KOPT-K1 (cell line): ENCODE data around the gene DHRS12.

ENCODE experiments used
- H3K27ac ChIP-seq: fragments of 200-600 bp; sonication (generic); 2 replicates; pipeline ENCODE4 v1.5.1; 2016; ENCODE audit warnings: antibody characterized with exemption, mild to moderate bottlenecking, low read depth, low read length; ENCODE audit not compliant: poor library complexity, severe bottlenecking
- H3K36me3 ChIP-seq: fragments of 200-600 bp; sonication (generic); 2 replicates; pipeline ENCODE4 v1.5.1; 2017; ENCODE audit warnings: antibody characterized with exemption, mild to moderate bottlenecking, low read length, moderate library complexity; ENCODE audit not compliant: insufficient read depth
- H3K9me3 ChIP-seq: fragments of 200-600 bp; sonication (generic); 2 replicates; pipeline ENCODE4 v1.5.1; 2017; ENCODE audit warnings: antibody characterized with exemption, low read length, mild to moderate bottlenecking; ENCODE audit not compliant: insufficient read depth, poor library complexity, severe bottlenecking

Gene DHRS12, protein sequence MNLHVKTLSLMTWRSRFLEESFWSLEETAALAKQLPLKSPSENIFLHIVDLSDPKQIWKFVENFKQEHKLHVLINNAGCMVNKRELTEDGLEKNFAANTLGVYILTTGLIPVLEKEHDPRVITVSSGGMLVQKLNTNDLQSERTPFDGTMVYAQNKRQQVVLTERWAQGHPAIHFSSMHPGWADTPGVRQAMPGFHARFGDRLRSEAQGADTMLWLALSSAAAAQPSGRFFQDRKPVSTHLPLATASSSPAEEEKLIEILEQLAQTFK

DNA sequence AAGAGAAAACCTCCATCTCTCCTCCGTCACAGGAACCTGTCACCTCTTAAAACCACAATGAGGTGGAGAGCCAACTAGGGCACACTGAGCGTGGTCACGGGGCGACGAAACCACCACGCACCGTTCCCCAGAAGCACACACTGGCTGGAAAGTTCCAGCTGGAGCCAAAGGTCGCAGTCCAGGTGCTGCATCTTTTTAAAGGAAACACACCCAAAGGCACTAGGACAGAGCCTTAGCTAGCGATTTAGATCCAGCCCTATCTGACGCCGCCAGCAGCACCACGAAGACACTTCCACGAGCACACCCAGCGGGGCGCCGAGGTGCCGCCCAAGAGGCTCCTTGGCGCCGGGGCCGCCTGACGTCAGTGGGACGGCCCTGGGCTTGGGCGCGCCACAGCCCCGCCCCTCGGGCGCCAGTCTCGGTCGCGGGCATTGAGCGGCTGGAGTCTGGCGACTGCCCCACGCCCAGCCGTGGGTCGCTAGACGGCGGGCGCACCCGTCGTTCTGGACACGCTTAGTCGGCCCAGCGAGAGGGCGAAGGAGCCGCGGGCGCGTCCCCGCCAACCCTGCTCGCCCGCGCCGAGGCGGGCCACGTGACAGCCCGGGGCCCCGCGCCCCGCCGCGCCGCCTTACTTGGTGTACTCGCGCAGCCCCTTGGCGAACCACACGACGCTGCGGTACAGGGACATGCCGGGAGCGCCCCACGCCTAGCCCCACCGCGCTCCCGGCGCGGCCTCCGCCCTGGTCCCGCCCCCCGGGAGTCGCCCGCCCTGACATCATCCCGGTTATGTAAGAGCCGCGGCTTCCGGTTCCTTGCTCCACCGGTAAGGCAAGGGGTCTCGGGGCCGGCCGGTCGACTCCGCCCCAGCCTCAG is at the start of gene DHRS12:
Gene DHRS12 (minus strand): TSS at position 742 of the 873 bp plus-strand sequence. CDS start 4,504 bp downstream, outside the sequence.
- H3K36me3 ChIP-seq: no peaks in the 10 kb centered on the region

DNA sequence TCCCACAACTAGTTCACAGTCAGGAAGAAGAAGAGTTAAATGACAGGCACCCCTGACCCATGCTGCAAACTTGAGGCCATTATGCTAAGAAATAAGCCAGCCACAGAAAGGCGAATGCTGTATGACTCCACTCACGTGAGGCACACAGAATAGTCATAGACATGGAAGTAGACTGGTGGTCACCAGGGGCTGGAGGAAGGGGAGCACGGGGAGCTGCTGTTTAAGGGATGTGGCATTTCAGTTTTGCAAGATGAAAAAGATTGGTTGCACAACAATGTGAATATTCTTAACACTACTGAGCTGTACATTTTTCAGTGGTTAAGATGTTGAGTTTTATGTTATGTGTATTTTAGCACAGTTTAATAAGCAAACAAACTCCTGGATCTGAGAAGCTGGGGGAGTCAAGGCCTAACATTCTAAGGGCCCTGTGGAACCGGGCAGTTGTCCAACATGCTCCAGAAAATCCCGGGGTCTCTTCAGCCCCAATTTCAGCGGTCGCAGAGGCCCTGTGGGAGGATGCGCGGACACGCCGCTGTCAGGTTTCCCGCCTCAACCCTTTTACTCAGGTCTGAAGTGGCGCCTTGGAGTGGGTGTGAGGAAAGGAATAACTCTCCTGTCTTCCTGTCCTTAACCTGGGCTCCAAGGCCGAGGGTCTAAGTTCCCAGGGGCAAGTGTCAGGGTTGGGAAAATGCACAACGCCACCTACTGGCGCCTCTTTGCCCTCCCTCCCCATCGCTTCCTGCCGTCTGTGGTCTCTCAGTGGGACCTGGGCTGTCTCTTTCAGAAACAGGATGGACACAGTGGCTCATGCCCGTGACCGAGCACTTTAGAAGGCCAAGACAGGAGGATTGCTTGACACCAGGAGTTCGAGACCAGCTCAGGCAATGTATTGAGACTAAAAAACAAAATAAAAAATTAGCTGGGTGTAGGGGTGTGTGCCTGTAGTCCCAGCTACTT is 45.5 kb upstream of the DHRS12 start:
- Histone ChIP-seq H3K36me3 (no peaks in the 10 kb centered on the region), H3K9me3 (no peaks in the 10 kb centered on the region), H3K27ac (no peak overlapping the region)

More for the DNA sequence above, at the start of gene DHRS12:
- Histone ChIP-seq H3K27ac (peak within 1 kb of the TSS; percentile 80), H3K9me3 (no peaks in the 10 kb centered on the region)

DNA sequence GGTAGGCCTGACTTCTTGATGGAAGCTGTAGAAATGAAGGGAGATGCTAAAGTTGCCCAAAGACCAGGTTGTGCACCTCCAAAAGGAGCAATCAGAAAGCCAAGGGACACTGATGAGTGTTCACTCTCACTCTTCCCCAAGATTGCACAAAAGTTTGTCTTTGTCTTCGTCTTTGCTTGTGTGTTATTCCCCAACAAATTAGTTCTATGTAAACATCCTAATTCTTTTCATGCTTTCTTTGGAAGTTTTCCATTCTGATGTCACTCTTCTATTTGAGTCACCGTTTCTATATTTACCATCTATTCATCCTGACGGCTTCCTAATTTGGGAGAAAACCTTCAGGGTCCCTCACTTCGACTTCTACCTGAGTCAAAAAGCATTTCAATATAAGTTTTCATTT is 44.7 kb upstream of the DHRS12 start:
- Histone ChIP-seq H3K36me3 (no peaks in the 10 kb centered on the region), H3K9me3 (no peaks in the 10 kb centered on the region), H3K27ac (no peak overlapping the region)

DNA sequence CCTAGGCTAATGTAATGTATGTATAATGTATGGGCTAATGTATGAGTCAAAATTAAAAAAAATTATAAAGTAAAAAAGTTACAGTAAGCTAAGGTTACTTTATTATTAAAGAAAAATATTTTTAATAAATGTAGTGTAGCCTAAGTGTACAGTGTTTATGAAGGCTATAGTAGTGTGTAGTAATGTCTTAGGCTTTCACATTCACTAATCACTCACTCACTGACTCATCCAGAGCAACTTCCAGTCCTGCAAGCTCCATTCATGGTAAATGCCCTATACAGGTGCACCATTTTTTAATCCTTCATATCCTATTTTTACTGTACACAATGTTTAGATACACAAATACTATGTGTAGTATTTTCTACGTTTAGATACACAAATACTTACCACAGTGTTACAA is 42.8 kb upstream of the DHRS12 start:
- H3K36me3 ChIP-seq: no peaks in the 10 kb centered on the region
- no peaks in the 10 kb centered on the region for H3K9me3 ChIP-seq
- no peak overlapping the region for H3K27ac ChIP-seq

DNA sequence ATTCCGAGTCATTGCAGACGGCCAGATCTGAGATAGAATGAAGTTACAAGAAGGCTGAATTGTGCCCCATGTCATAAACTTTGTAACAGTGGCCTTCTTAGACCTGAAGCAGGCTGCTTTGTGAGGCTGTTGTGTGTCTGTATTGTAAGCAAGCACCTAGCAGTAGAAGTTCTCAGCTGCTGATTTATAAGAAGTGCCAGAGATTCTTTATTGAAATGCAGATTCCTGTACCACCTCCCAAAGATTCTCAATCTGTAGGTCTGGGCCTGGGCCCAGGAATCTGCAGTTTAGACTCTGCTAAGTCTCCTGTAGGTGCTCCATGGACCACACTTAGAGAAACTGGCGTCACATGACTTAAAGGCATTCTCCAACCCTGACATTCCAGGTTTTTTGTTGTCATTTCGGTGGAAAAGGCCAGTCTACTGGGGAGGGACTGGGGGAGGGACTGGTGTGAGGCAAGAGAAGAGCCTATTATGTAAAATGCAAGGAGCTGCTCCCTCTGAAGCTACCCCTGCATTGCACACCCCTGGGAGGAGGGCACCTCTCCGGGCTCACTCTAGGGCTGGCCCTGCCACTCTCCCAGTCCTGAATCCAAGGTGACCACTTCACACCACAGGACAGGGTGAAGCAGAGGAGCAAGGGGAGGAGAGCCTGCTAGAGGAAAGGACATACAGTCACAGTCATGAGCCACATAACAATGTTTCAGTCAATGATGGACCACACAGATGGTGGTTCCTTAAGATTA is 41.8 kb upstream of the DHRS12 start:
- H3K9me3 ChIP-seq: no peaks in the 10 kb centered on the region
- H3K27ac ChIP-seq: no peak overlapping the region
- no peaks in the 10 kb centered on the region for H3K36me3 ChIP-seq

DNA sequence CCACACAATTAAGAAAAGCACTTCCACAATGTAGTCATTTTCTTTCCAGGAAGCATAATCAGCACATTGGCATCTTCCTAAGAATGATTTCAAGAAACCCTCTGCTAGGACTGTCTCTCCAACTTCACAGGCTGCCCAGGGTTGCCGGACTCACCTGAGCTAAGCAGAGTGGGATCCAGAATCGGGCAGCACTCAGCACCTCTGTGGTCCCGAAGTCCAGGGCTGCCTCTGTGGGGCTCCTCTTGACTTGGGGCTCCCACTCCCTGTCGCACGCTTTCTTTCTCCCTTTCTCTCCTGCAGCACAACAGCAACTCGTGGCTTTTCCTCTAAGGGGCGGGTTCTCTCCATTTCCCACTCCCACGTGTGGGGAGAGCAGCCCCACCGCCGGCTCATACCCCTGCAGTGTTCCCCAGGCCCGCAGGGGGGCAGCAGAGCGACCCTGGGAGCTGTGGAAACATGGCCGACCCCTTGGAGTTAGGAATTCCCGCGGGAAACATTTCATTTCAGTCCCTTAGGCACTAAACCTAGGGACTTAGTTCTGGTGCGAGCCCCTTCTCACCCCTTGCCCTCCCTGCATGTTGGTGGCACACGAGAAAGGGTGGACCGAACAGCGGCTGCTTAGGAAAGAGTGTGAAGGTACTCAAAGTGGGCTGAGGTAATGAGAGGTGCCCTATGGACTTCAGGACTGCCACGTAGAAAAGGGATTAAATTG is 41.1 kb upstream of the DHRS12 start, which contains the start of gene TMEM272:
Gene TMEM272 (minus strand): TSS at position 316 of the 712 bp plus-strand sequence. CDS start 6,647 bp downstream, outside the sequence.
- Histone ChIP-seq H3K9me3 (no peaks in the 10 kb centered on the region), H3K27ac (no peak within 1 kb of the TSS), H3K36me3 (no peaks in the 10 kb centered on the region)

DNA sequence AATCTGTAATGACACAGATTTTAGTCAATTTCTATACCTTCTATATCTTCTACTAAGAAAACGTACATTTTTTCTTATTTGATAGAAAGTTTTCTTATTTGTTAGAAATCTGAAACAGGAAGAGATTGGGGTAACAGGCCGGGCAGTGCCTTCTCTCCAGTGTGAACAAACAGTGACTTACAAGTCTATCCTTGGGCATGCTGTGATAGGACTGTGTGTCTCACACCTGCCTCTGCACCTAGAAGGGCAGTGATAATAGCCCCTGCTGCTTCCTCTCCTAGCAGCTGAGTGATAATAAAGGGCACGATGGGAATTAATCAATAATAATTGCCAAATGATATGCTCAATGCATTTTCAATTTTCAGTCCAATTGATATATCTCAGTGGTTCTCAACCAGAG is 39.6 kb upstream of the DHRS12 start:
- H3K36me3 ChIP-seq: no peaks in the 10 kb centered on the region

DNA sequence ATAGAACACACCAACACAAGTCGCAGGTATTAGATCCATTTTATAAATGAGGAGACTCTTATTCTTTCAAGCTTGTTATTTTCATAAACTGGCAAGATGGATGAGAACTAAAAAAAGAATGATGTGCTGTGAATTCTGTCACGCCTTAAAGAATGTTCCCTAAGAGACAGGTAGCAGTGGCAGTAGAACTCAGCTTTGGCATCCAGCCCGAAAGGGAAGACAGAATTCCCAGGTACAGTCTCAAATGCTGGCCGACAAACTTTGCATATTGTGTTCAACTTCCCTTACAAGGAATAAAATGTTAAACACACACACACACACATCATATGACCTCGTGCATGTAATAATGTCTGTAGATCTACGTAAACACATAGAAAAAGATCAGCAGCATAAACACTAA is 37.8 kb upstream of the DHRS12 start:
- Histone ChIP-seq H3K36me3 (no peaks in the 10 kb centered on the region), H3K9me3 (no peaks in the 10 kb centered on the region), H3K27ac (no peak overlapping the region)

More for the DNA sequence above, 39.6 kb upstream of the DHRS12 start:
- no peaks in the 10 kb centered on the region for H3K9me3 ChIP-seq
- no peak overlapping the region for H3K27ac ChIP-seq

DNA sequence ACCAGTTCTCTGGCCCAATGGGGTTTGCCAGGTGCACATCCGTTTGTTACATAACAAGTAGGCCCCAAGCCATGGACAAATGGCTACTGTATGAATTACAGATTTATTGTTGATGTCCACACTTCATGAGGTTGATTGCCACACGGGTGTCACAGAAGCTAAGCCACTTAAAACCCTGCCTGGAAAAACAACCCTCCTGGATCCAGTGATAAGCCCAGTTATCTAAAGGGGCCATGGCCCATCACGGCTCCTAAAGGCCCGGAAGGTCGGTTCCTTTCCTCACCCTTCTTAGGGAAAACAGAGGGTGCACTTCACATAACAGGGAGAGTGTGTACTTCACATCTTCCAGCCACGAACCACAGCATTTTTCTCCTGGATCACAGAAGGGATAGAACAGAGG is 37.0 kb upstream of the DHRS12 start:
- Histone ChIP-seq H3K27ac (no peak overlapping the region), H3K9me3 (no peaks in the 10 kb centered on the region), H3K36me3 (no peaks in the 10 kb centered on the region)

DNA sequence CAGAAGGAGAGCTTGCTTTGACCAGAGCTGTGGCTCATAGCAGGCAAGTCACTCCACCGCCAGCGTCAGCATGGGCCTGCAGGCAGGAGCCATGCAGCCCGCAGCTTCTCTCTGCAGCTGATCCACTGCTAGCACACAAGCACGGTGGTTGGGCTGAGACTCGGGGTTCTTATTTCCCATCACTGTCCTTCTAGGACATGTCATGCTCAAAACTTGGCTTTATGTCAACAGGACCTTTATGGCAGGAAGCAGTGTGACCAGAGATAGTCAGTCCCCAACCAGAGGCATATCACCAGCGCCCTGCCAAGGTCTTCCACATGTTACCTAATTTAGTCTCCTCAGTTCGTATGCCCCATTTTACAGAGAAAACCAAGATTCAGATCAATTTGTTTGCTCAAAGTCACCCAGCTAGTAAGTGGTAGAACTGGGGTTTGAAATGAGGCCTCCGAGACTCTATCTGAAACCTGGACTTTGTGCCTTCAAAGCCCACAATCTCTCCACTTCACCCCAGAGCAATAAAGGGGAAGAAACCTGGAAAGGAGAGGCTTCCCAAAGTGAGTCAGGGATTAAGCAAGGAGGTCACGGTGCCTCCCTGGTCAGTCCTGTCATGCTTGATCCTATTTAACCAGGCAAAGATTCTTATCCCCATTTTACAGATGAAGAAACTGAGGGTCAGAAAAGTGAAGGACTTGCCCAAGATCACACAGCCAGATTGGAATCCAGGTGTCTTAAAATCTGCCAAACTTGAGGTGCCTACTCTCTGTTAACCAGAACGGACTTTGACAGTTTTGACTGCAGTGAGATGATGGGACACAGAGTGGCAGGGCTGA is 36.0 kb upstream of the DHRS12 start:
- H3K36me3 ChIP-seq: no peaks in the 10 kb centered on the region
- H3K9me3 ChIP-seq: no peaks in the 10 kb centered on the region
- no peak overlapping the region for H3K27ac ChIP-seq

DNA sequence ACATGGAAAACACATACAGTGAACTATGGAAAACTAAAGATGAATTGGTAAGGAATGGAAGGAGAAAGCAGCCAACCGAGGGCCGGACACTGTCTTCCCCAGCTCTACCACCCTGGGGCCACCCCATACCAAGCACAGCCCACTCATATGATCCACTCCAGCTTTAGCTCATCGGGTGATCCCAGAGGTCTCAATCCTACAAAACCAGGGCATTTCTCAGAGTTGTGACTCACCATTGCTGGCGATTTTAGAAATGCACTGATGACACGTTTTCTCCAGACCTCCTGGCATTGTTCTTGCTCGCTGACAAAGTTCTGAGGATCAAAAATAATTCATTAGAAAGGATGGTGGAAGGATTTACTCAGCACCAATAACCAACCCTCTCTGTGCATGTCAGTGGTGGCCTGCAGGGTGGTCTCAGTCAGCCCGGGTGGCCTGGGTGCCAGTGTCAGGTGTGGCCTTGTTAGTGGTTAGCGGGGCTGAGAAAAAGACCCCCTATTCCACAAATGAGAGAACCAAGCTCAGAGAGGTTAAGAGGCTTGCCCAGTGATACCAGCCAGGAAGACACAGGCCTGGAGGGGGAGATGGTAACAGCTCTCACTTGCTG is 34.4 kb upstream of the DHRS12 start:
- Histone ChIP-seq H3K27ac (no peak overlapping the region), H3K36me3 (no peaks in the 10 kb centered on the region), H3K9me3 (no peaks in the 10 kb centered on the region)

DNA sequence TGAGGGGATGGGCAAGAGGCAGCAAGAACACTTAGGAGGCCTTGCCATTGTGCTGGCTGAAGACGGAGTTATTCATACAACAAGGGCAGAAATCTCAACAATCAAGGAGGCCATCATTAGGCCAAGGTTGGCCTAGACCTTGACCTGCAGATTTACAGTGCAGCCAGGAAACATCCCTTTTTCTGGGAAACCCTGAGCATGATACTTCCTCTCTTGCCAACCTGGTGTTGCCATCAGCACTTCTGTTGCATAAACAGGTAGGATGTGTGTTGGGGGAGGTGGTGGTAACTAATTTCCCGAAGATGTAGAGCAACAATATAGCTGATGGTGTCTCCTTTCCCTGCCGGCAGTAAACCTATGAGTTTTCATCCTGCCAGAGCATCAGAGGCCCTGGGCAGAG is 33.1 kb upstream of the DHRS12 start:
- Histone ChIP-seq H3K27ac (no peak overlapping the region), H3K9me3 (no peaks in the 10 kb centered on the region), H3K36me3 (no peaks in the 10 kb centered on the region)
